MM.1S (cell line): ENCODE results near the gene CLCF1.

Experiments
- DNase-seq: peaks from one replicate; pipeline ENCODE4 v3.0.0-alpha.2; 2015
- H2AFZ ChIP-seq: fragments of 300-600 bp; sonication (generic); 2 replicates; pipeline ENCODE4 v1.6.0; 2016; ENCODE audit warnings: antibody characterized with exemption, low read length
- H3F3A ChIP-seq: fragments of 300-600 bp; sonication (generic); 2 replicates; pipeline ENCODE4 v1.6.1; 2016; ENCODE audit warnings: mild to moderate bottlenecking, antibody characterized with exemption, low read length, moderate library complexity, mixed read lengths; ENCODE audit not compliant: insufficient read depth
- H3K27ac ChIP-seq: fragments of 300-600 bp; sonication (generic); 2 replicates; pipeline ENCODE4 v1.5.1; 2016; ENCODE audit warnings: mild to moderate bottlenecking, low read length
- H3K27me3 ChIP-seq: fragments of 300-600 bp; sonication (generic); replicated peaks from 2 replicates; pipeline ENCODE4 v1.6.0; 2016; ENCODE audit warnings: low read length; ENCODE audit not compliant: insufficient read depth
- H3K36me3 ChIP-seq: fragments of 300-600 bp; sonication (generic); replicated peaks from 2 replicates; pipeline ENCODE4 v1.6.1; 2016; ENCODE audit warnings: mild to moderate bottlenecking, low read length, mixed read lengths; ENCODE audit not compliant: insufficient read depth
- H3K4me1 ChIP-seq: fragments of 300-600 bp; sonication (generic); 2 replicates; pipeline ENCODE4 v1.6.1; 2016; ENCODE audit warnings: low read length, mixed read lengths
- H3K4me2 ChIP-seq: fragments of 300-600 bp; sonication (generic); 2 replicates; pipeline ENCODE4 v1.6.0; 2016; ENCODE audit warnings: low read depth, low read length
- H3K4me3 ChIP-seq: fragments of 300-600 bp; sonication (generic); 2 replicates; pipeline ENCODE4 v1.5.1; 2016; ENCODE audit warnings: low read length, mixed read lengths
- H3K79me2 ChIP-seq: fragments of 300-600 bp; sonication (generic); 2 replicates; pipeline ENCODE4 v1.6.1; 2016; ENCODE audit warnings: mixed run types, low read length, mixed read lengths
- H3K9ac ChIP-seq: fragments of 300-600 bp; sonication (generic); 2 replicates; pipeline ENCODE4 v1.6.1; 2016; ENCODE audit warnings: low read length, mixed read lengths
- H3K9me2 ChIP-seq: fragments of 300-600 bp; sonication (generic); replicated peaks from 2 replicates; pipeline ENCODE4 v1.6.1; 2016; ENCODE audit warnings: mild to moderate bottlenecking, low read length, mixed read lengths; ENCODE audit not compliant: insufficient read depth
- H3K9me3 ChIP-seq: fragments of 300-600 bp; sonication (generic); replicated peaks from 2 replicates; pipeline ENCODE4 v1.6.1; 2016; ENCODE audit warnings: mild to moderate bottlenecking, low read length, mixed read lengths; ENCODE audit not compliant: insufficient read depth
- H4K20me1 ChIP-seq: fragments of 300-600 bp; sonication (generic); 2 replicates; pipeline ENCODE4 v1.6.1; 2016; ENCODE audit warnings: mild to moderate bottlenecking, low read length, moderate library complexity, mixed read lengths; ENCODE audit not compliant: insufficient read depth
- CTCF ChIP-seq: fragments of 300-600 bp; sonication (generic); IDR thresholded peaks from 2 replicates; pipeline ENCODE4 v1.5.1; 2016; ENCODE audit warnings: antibody characterized with exemption, low read length, mixed read lengths
- EZH2 ChIP-seq: fragments of 300-600 bp; sonication (generic); optimal IDR thresholded peaks from 2 replicates; pipeline ENCODE3; 2017; ENCODE audit warnings: low read depth, mild to moderate bottlenecking, antibody characterized with exemption, low read length, mixed read lengths
- EZH2phosphoT487 ChIP-seq: fragments of 300-600 bp; sonication (generic); IDR thresholded peaks from 2 replicates; pipeline ENCODE4 v1.6.1; 2018; ENCODE audit warnings: antibody characterized with exemption, low read length

Gene CLCF1

GRCh38 chr11:67349036-67349435, 24.4 kb downstream of the CLCF1 start:
- Histone ChIP-seq H2AFZ (no peak overlapping the region), H3K27ac (no peak overlapping the region), H3K9me3 (no peaks in the 10 kb centered on the region), H3F3A (peaks cover 22% of the 10 kb centered on the region), H3K4me3 (no peak overlapping the region), H3K9me2 (no peaks in the 10 kb centered on the region), H3K36me3 (no peaks in the 10 kb centered on the region), H4K20me1 (no peaks in the 10 kb centered on the region), H3K27me3 (no peaks in the 10 kb centered on the region), H3K4me2 (no peak overlapping the region), H3K9ac (no peak overlapping the region), H3K79me2 (peaks cover 8% of the 10 kb centered on the region; the same call in 1 of the 2 replicates), H3K4me1 (peaks cover 30% of the 10 kb centered on the region)
- DNase-seq, result no peak
- TF ChIP-seq EZH2phosphoT487 (no peak), EZH2 (no peak), CTCF (no peak)

- H3F3A ChIP-seq, result peaks cover 17% of the 10 kb centered on the region
- no peak overlapping the region for H2AFZ ChIP-seq
- TF ChIP-seq EZH2 (no peak), EZH2phosphoT487 (no peak), CTCF (no peak)
- peaks cover 8% of the 10 kb centered on the region; the same call in 1 of the 2 replicates for H3K79me2 ChIP-seq
- no peak overlapping the region for H3K4me2 ChIP-seq
- DNase-seq, result no peak
- no peaks in the 10 kb centered on the region for H3K9me3 ChIP-seq
- H3K36me3 ChIP-seq, result no peaks in the 10 kb centered on the region
- no peaks in the 10 kb centered on the region for H4K20me1 ChIP-seq
- peaks cover 27% of the 10 kb centered on the region for H3K4me1 ChIP-seq
- H3K27me3 ChIP-seq, result no peaks in the 10 kb centered on the region
- H3K9me2 ChIP-seq, result no peaks in the 10 kb centered on the region
- H3K9ac ChIP-seq, result no peak overlapping the region
- H3K4me3 ChIP-seq, result no peak overlapping the region
- H3K27ac ChIP-seq, result no peak overlapping the region
Measured at GRCh38 chr11:67347964-67348749, 25.2 kb downstream of the CLCF1 start.

GRCh38 chr11:67345920-67346819, 27.2 kb downstream of the CLCF1 start:
- Histone ChIP-seq H3K27me3 (no peaks in the 10 kb centered on the region), H3K9ac (no peak overlapping the region), H3F3A (peaks cover 4% of the 10 kb centered on the region; the same call in 1 of the 2 replicates), H3K36me3 (no peaks in the 10 kb centered on the region), H2AFZ (no peak overlapping the region), H3K27ac (no peak overlapping the region), H3K9me3 (no peaks in the 10 kb centered on the region), H3K9me2 (no peaks in the 10 kb centered on the region), H3K4me2 (no peak overlapping the region), H3K4me1 (peaks cover 21% of the 10 kb centered on the region), H4K20me1 (no peaks in the 10 kb centered on the region), H3K4me3 (no peak overlapping the region), H3K79me2 (no peaks in the 10 kb centered on the region)
- peak; percentile 49 for DNase-seq
- TF ChIP-seq CTCF (peak; percentile 94), EZH2 (no peak)
